Stimulated activated CD4-positive, alpha-beta T cell treated with anti-CD3 and anti-CD28 coated beads, Interleukin-2, amount 100 ng/mL, for 4 hours (primary cell): Measurements from ENCODE around the gene POLR1D.

Source experiments
- DNase-seq: peaks from one replicate; pipeline ENCODE4 v3.0.0-alpha.2; 2020; ENCODE audit warnings: low read depth

The POLR1D gene

GRCh38 chr13:27638521-27638920 is 16.8 kb downstream of the POLR1D start:
- no peak for DNase-seq

- no peak for DNase-seq
Measured at GRCh38 chr13:27639186-27639585, 17.5 kb downstream of the POLR1D start.

GRCh38 chr13:27641711-27642502 is 20.2 kb downstream of the POLR1D start:
- DNase-seq: no peak

- DNase-seq: no peak
Measured at GRCh38 chr13:27643334-27644132, 21.8 kb downstream of the POLR1D start.

- no peak for DNase-seq
Measured at GRCh38 chr13:27644302-27644701, 22.6 kb downstream of the POLR1D start.

- no peak for DNase-seq
Measured at GRCh38 chr13:27650312-27650711, 28.6 kb downstream of the POLR1D start.

GRCh38 chr13:27654059-27654458 is 32.4 kb downstream of the POLR1D start:
- no peak for DNase-seq

GRCh38 chr13:27654816-27655215 is 33.1 kb downstream of the POLR1D start:
- DNase-seq: no peak

- no peak for DNase-seq
Measured at GRCh38 chr13:27657724-27658123, 36.0 kb downstream of the POLR1D start.

- DNase-seq: no peak
Measured at GRCh38 chr13:27658546-27658945, 36.9 kb downstream of the POLR1D start.

GRCh38 chr13:27659145-27659865 is 37.6 kb downstream of the POLR1D start:
- DNase-seq: no peak

- DNase-seq: no peak
Measured at GRCh38 chr13:27660511-27660910, 38.8 kb downstream of the POLR1D start.

- DNase-seq: no peak
Measured at GRCh38 chr13:27661017-27661416, 39.3 kb downstream of the POLR1D start.

- DNase-seq: no peak
Measured at GRCh38 chr13:27662738-27663470, 41.2 kb downstream of the POLR1D start.

GRCh38 chr13:27663947-27664346 is 42.3 kb downstream of the POLR1D start:
- DNase-seq: no peak

- DNase-seq: no peak
Measured at GRCh38 chr13:27665333-27665732, 43.6 kb downstream of the POLR1D start.

GRCh38 chr13:27665761-27666160 is 44.1 kb downstream of the POLR1D start:
- no peak for DNase-seq

GRCh38 chr13:27666951-27667350 is 45.3 kb downstream of the POLR1D start:
- DNase-seq: no peak

GRCh38 chr13:27667946-27668345 is 46.3 kb downstream of the POLR1D start:
- DNase-seq: no peak

- no peak for DNase-seq
Measured at GRCh38 chr13:27670861-27671260, 49.2 kb downstream of the POLR1D start.

GRCh38 chr13:27672025-27672424 is 50.3 kb downstream of the POLR1D start:
- DNase-seq: no peak
